Measurements from ENCODE around the gene WEE1.

GRCh38 chr11:9568161-9568853 lies 5.2 kb upstream of the WEE1 start:
- no peak for TF ChIP-seq CTCF (IDR thresholded peaks at IDR 0.05; ENCODE audit: poor library complexity, severe bottlenecking)
- no peak for TF ChIP-seq EP300 (conservative IDR thresholded peaks at IDR 0.05; ENCODE audit: poor library complexity, severe bottlenecking)
- no peak for TF ChIP-seq EZH2 (IDR thresholded peaks at IDR 0.05; ENCODE audit: borderline replicate concordance, insufficient read depth, low read length, poor library complexity, severe bottlenecking)
- no peak for TF ChIP-seq POLR2AphosphoS5 (IDR thresholded peaks at IDR 0.05)
- no peak for TF ChIP-seq RAD21 (conservative IDR thresholded peaks at IDR 0.05)
